Activated CD4-positive, CD25-positive, alpha-beta regulatory T cell (primary cell): ENCODE measurements around the gene RNF180.
"Not testable (repeated sequence)": the region's sequence is repeated elsewhere in the genome, so short reads cannot be mapped to it uniquely, and the experiment has no call there.

ENCODE experiments used
- DNase-seq, 4 experiments: peaks; one replicate each; lab custom pipeline; 2025; lab: John Stamatoyannopoulos, UW

RNF180 gene

DNA sequence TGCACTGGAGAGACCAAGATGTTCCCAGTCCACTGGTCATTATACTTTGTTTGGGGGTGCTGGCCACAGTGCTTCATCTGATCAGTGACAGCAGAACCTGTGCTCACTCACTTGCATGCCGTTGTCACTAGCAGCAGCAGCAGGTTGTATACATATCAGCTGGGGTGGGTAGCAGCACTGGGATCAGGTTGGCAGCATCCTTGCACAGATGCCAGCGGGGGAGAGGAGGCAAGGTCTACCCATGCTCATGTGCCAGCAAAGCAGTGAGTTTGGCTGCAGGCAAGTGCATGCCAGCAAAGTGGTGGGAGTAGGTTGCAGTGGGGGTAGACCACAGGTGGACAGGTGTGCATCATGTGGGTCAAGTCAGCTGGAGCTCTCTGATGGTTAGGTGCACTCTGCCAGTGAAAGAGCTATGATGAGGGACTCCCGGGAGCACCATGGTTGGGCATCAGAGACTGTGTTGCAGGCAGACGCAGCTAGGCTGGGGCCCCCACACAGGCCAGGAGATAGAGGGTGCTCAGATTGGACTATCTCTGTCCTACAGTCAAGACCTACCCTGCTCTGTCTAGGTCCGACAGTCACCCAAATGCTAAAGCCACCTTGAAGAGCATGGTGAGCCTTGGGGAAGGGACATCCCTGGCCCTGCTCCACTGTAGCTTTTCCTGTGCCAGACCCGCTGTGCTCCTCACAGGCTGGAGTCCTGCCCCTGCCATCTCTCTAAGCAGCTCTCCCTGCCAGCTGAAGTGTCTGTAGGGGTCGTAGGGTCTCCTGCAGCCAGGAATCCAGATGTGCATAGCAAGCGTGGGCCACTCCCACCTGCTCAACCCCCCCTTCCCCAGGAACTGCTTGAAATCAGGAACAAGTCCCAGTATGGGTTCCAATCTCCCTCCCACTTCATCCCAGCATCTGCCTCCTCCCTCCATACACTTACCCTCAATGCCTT, 119.8 kb downstream of the RNF180 start:
- DNase-seq, result no peak

DNA sequence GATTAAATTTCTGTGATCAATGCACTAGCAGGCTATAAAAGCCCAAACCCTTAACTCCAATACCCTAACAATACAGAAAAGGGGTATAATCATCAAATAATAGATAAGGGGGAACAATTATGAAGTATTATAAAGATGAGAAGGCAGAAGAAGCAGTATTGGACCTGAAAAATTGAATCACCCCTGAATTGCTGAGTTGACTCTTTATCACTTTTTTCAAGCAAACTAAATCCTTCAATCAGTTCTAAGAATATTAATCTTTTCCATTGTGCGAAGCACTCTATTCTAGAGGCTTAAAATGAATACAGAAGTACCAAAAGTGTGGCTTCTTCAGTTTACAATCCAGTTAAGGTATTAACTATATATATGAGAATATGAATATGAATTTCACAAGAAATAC, 120.7 kb downstream of the RNF180 start:
- no peak for DNase-seq

DNA sequence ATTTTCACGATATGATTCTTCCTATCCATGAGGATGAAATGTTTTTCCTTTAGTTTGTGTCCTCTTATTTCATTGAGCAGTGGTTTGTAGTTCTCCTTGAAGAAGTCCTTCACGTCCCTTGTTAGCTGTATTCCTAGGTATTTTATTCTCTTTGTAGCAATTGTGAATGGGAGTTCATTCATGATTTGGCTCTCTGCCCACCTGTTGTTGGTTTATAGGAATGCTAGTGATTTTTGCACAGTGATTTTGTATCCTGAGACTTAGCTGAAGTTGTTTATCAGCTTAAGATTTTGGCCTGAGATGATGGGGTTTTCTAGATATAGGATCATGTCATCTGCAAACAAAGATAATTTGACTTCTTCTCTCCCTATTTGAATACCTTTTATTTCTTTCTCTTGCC, 122.9 kb downstream of the RNF180 start:
- not testable (repeated sequence) for DNase-seq

DNA sequence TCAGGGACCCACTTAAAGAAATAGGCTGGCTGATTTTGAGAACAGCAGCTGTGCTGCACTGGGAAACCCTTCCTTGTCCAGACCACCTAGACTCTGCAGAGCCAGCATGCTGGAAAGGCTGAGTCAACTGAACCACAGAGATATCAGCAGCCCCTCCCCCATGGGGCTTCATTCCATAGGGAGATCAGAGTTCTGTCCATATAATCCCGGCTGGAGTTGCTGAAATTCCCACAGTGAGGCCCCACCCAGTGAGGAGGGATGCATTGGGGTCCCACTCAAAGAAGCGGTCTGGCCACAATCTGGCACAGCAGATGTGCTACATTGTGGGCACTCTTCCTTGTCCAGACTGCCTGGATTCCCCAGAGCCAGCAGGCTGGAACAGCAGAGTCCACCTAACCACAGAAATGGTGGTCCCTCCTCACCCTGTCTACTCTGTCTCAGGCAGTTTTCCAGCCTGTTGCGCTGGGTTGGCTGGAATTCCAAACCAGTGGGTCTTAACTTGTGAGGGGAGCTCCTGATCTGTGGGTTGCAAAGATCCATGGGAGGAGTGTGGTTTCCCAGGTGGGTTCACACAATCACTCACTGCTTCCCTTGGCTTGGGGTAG, 127.1 kb downstream of the RNF180 start:
- DNase-seq, result no peak

DNA sequence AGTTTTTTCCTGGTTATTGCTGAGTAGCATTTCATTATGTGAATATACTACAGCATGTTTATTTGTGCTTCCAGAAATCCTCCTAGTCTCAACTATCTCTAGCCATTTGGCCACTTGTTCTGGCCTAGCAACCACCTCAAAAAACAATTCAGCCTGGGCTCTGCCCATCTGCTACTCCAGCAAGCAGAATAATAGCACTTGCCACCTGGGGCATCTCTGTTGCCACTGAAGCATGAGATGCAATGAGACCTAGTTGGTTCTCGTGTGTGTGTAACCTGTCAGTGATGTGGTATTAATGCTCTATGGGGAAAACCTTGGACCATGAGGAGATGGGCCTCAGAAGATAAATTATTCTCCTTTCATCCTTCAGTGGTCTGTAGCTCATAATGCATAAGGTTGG, 129.5 kb downstream of the RNF180 start:
- DNase-seq, result no peak

DNA sequence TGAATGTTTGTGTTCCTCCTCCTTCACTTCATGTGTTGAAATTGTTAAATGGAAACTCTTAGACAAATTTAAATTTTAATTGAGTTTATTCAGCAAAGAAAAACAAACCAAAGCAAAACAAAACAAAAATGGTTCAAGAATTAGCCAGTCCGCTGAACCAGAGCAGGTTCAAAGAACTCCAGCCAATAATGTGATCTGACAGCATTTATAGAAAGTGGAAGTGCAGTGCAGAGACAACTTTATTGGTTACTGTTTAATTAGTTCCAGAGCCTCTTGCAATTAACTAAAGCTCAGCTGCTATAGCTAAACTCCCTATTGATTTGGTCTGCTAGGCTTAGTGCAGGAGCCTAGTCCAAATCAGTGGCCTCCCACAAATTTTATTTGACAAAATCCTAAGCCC, 132.9 kb downstream of the RNF180 start:
- no peak for DNase-seq

DNA sequence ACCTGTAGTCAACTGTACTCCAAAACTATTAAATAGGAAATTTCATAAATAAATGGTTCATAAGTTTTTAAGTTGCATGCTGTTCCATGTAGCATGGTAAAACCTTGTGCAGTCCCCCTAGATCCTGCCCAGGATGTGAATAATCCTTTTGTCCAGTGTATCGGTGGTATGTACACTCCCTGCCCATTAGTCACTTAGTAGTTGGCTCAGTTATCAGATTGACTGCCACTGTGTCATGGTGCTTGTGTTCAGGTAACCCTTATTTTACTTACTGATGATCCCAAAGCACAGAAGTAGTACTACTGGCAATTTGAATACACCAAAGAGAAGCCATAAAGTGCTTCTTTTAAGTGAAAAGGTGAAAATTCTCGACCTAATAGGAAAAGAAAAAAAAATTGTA, 134.2 kb downstream of the RNF180 start:
- no peak for DNase-seq

DNA sequence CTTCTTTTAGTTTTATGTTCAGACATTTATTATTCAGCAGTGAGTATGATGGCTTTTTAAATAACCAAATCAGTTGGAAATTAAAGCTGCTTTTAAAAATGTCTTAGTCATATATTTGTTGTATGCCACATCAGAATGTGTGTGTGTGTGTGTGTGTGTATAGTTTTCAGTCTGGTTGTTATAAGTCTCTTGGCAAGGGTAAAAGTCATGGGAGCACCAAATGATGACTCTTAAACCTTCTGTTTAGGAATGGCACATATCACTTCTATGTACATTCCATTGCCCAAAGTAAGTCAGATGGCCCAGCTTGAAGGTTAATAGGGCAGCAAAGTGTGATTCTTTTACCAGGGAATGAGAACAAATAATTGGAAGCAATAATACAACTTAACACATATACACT, 135.9 kb downstream of the RNF180 start:
- no peak for DNase-seq

DNA sequence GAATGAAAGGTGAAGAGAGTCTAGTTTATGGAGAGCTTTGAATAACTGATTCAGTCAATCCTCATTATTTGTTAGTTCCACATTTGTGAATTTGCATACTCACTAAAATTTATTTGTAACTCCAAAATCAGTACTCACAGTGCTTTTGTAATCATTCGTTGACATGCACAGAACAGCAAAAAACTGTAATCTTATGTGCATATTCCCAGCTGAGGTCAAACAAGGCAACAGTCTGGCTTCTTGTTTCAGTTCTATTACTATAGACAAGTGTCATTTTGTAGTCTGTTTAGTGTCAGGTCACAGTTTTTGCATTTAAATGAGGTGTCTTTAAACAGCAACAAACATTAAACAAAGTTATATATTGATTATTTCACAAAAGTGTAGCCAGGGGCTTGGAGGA, 142.5 kb downstream of the RNF180 start:
- DNase-seq, result no peak

DNA sequence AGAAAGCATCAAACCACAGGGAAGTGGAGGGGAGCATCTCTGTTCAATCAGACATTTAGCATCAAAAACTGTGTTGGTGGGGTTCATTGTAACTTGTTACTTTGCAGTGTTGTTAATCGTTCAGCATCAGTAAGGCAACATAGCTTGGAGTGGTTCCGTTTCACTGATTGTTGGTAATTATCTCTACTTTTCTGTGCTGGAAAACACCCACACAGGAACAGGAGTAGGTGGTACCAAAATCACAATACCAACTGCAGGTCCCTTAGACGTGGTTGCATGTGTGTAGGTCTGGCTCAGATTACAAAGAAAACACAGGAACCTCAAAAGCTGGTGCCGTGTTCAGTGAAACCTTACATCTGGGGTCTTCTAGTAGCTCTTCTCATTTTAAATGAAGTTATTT, 146.8 kb downstream of the RNF180 start:
- DNase-seq, result no peak

DNA sequence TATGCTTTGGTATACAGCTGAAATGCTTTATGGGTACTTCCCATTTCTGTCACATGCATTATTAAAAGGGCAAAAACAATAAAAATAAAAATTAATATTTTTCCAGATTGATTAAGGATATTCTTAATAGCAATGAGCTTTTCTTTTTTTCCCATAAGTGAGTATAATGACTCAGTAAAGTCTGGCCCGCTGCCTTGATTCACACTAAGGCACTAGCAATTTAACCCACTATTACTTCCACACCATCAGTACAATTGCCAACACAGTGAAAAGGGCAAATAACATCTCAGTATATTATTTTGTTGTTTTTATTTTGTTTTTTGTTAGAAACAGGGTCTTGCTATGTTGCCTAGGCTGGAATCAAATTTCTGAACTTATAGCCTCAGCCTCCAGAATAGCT, 150.1 kb downstream of the RNF180 start:
- DNase-seq, result no peak

DNA sequence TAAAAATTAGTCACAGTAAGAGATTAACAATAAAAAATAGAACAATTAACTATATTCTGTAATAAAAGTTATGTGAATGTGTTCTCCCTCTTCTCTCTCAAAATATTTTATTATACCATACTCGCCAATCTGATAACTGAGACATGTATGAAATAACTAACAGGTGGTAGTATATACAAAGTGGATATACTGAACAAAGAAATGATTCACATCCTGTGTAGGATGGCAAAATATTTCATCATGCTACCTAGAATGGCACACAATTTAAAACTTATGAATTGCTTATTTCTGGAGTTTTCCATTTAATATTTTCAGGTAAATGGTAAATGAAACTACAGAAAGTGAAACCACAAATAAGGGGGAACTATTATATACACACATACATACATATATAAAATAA, 152.5 kb downstream of the RNF180 start:
- no peak for DNase-seq

DNA sequence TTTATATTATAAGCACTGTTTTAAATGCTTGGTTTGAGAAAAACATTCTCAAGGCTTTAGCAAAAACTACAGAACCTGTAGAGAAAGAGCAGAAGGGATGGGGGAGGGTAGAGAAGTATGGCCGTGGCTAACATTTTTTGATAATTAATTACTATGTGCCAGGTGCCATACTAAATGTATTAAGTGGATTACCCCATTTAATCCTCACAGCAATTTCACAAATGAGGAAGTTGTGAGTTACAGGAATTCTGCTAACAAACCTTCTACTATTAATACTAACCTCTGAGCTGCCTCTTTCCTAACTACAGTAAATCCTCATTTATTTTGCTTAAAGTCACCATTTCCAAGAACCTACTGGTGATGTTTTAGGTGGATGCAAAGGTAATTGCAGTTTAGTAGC, 157.9 kb downstream of the RNF180 start:
- no peak for DNase-seq

DNA sequence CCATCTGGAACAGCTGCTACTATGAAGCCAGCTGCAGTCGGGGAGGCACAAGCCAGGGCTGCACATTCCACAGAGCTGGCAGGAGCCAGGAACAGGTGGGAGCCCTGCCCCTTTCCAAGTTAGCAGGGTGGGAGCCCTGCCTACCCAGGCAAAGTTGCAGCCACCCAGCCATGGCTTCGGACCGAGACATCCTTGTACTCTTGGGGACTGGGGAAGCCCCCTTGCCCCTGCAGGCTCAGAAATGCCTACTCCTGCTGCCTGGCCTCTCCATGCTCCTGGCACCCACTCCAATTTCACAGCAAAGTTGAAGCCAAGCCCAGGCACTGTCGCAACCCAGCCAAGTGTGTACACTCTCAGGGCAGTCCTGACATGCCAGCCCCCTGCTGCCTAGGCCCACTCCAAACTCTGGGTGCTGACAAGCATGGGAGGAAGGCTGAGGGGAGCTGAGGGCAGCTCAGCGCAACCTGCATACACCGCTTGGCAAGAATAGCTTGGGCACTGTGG, 165.1 kb downstream of the RNF180 start:
- DNase-seq, result no peak

DNA sequence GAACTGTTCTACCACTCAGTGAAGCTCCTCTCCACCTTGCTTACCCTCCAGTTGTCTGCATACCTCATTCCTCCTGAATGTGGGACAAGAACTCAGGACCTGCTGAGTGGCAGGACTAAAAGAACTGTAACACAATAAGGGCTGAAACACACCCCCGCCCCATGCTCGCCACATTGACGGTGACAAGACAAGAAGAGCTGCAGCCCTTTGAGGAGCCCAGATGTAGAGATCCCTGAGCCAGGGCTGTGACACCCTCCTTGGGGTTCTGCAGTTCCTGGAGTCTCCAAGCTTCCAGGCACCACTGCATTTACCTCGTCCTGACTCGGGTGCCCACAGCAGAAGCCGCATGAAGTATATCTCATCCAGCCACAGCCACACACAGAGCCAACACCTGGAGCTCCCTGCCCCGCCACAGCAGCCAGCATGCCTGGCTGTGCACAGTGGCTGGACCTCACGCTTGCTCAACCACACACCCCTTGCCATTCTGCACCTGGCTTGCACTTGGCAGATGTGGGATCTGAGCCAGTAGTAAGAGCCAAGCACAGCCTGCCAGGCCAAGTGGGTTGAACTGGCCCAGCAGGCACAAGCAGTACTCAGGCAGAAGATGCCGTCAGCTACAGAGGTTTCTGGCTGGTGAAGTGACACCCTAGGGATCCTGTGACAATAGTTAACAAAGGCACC, 166.1 kb downstream of the RNF180 start:
- DNase-seq, result no peak

DNA sequence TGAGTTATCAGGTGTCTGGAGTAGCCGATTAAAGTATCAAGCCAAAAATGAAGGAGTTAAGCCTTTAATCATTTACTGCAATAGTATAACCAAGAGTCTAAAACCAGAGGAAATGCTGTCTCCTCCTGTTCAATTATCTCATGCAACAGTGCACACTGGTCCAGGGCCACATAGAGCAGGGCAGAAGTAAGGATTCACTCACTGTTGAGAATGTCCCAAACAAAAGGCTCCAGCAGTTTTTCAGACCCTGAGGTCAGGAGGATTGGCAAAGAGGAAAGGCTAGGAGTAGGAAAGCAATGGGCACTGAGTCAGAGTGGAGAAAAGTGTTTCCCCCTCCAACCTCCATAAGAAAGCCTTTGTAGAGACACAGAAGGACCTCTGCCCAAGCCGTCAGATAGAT, 168.2 kb downstream of the RNF180 start:
- no peak for DNase-seq

DNA sequence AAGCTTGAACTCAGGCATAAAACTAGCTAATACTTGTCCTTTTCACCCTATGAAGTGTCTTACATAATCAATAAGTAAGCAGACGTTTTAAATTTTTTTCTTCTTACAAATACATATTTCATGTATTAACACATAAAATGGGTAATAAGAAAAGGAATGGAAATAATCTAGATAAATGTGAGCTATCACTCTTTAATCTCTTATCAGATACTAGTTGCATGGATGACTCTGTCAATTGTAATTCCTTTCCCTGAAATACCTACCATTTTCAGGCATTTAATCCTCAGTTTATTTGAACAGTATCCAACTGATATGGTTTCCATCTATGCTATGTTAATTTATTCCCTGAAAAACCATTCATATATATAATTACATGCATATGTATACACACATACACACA, 174.1 kb downstream of the RNF180 start:
- DNase-seq, result no peak

DNA sequence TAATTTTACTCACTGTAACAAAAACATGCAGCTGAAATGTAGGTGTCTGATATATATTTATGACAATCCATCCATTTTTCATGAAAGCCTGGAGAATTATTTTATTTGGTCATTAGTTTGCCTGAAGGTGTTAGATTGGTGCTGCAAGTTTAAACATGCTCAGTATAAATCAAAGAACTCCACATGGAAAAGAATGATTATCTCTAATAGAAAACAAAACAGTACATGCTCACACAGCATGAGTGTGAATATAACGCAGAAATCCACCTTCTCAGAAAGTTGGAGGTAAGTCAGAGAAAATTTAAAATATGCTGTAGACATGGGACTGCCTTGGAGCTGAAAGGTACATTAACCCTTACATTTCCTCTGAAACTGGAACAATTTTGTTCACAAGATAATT, 174.7 kb downstream of the RNF180 start:
- no peak for DNase-seq

DNA sequence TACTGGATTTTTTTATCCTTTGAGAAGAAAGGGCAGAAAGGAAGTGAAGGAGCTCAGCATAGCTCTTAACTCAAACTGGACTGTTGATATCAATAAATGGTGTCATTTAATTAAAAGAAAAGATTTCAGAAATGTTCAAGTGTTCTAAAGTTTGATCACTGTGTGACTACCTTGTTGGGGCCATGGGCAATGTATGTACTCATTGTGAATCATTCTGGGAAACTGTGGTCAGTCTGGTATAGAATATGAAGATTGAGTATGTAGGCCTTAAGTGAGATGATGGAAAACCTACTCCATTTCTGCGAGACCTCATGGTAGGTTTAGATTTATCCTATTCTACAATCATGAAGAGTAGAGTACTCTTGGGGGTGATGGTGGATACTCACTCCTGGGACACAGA, 175.7 kb downstream of the RNF180 start:
- no peak for DNase-seq

DNA sequence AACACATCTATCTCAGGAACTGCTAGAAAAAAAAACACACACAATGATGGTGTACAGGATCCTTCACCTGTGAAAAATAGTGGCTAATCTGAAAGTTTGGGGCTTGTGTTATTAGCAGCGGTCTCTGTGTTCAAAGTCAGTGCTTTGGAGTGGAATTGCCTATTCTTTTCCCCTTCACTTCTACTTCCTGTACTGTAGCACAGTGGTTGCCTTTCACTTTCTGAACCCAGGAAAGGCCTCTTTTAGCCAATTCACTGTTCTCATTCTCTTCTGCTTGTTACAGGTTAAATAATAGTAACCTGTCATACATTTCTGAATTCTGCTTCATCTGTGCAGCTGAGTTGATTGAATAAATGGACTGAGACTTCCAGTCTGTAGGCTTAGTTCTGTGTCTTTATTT, 178.9 kb downstream of the RNF180 start:
- no peak for DNase-seq

DNA sequence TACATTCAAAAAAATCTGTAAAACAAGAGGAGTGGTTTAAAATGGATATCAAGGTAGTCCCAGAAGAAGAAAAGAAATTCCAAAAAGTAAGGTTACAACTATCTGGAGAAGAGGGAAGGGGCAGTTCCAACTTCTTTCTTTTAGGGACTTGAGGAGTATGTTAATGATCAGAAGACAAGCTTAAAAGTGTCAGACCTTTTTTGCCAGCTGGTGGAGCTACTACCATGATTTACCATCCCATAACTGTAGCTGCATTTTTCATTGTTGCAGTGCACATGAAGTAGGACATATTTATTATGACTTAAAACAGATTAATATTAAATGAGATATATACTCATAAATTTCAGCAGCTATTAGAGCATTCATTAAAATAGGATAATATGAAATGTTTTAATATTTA, 181.7 kb downstream of the RNF180 start:
- no peak for DNase-seq

DNA sequence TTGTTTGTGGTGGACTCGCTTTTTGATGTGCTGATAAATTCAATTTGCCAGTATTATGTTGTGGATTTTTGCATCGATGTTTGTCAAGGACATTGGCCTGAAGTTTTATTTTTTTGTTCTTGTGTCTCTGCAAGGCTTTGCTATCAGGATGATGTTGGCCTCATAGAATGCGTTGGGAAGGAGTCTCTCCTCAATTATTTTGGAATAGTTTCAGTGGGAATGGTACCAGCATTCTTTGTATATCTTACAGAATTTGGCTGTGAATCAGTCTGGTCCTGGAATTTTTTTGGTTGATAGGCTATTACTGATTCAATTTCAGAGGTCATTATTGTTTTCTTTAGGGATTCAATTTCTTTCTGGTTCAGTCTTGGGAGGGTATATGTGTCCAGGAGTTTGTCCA, 198.8 kb downstream of the RNF180 start:
- no peak for DNase-seq

DNA sequence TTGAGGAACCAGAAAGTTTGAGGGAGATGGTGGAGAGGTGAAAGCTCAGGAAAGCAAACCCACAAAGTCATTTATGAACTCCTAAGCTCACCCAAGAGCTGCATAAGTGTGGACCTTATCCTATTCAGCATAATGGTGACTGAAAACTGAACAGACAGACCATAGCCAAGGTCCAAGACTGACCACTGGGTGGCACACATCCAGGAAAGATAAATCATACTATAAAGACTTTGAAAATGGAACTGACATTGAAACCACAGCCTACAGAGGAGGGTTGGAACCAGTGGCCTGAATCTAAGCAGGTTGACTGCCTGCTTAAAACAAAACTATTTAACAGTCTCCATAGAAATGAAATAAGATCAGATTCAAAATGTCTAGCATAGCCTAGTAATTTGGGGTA, 219.1 kb downstream of the RNF180 start:
- no peak for DNase-seq
